Measurements from ENCODE around the gene ERC2.

Gene ERC2

DNA sequence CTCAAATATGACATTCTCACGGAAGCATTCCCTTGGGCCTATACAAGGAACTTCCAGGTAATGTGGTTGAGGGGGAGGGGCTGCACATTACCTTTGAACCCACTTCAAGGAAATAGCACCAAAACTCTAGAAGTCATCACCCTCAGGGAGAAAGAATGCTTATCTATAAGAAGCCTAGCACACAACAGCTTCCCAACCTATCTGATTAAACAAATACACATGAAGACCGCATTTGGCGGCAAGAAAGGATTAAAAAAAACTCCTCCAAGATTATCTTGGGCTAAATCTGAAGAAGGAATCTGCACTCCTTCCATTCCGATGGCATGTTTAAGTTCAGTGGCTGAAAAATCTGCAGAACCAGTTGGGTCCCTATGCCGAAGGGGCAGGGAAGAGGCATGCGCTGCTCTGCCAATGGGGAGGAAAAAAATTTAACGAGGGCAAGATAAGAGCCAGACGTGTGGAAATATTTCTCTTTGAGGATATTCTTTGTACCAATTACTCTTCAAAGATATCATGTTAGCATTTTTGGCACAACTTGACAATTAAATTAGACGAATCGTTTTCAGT, 899.2 kb downstream of the ERC2 start:
- DNase-seq, result no peak

- DNase-seq, result no peak
Measured at GRCh38 chr3:55567615-55568014, 900.7 kb downstream of the ERC2 start.

GRCh38 chr3:55567121-55567520, 901.1 kb downstream of the ERC2 start:
- no peak for DNase-seq

- peak; percentile 64 for DNase-seq
Measured at GRCh38 chr3:55565521-55565920, 902.7 kb downstream of the ERC2 start.

- DNase-seq, result peak; percentile 30
Measured at GRCh38 chr3:55564726-55565125, 903.5 kb downstream of the ERC2 start.

DNA sequence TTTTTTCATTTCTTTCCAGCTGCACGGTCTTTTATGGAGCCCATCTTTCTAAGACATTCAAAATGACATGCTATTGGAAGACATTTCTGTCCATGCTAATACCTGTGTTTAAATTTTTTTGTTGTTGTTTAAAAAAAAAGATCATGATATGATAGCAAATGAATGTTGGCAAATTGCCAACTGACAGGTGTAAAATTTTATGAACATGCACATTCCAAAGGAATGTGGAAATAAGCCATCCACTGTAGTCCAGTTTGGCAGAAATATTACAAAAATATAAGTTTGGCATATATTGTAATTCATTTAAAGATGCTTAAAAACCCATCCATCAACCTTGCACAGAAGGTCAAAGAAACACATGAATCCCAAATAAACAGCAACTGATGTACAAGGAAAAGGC, 905.6 kb downstream of the ERC2 start:
- no peak for DNase-seq

GRCh38 chr3:55559500-55560423, 908.5 kb downstream of the ERC2 start:
- no peak for DNase-seq

- DNase-seq, result peak; percentile 67
Measured at GRCh38 chr3:55558316-55558715, 910.0 kb downstream of the ERC2 start.

DNA sequence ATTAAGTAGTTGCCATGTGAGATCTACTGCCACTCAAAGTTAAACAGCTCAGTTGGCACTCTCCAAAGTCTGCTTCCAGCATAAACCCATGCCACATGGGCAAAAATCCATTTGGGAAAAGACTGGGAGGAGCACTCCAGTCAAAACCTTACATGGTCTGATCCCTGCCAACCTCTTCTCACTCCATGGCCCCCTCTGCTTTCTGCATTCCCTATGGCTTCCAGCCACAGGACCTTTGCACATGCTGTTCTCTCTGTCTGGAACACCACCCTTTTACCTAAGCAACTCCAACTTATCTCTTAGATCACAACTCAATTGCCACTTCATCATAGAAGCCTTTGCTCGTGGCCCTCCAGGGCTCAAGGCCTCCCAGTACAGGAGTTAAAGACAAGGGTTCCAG, 910.7 kb downstream of the ERC2 start:
- DNase-seq, result no peak

GRCh38 chr3:55556619-55557537, 911.4 kb downstream of the ERC2 start:
- peak; percentile 67 for DNase-seq

DNA sequence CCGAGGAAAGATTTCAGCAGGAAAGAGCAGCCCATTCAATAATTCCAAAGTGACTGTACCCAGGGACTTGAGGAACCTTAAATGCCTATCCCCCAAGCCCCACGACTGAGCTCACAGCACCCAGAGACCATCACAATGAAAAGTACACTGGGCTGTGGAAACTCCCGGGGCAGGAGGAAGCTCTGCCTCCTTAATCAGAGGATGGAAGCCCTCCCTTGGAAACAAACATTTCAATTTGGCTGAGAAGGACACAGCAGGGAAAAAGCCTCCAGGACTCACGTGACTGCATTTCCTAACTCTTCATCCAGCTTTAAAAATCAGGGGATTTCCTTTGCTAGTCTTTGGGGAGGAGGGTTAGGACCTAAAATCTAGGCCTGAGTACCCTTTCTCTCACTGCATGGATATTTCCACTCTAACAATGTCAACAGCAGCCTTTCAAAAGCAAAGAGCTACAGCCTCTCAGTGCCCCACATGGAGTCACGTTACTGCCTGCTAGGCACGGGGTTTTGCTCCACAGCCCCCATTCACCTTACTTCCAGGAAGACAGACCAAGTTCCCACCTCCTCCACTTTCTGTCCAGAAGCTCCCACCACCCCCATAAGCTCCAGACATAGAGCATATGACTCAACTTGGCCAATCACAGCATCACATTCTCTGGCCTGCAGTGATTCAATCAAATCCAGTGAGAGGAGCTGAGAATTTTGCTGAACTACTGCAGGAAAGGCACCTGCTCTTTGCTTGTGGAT, 912.2 kb downstream of the ERC2 start:
- no peak for DNase-seq

GRCh38 chr3:55554634-55555425, 913.4 kb downstream of the ERC2 start:
- DNase-seq, result peak; percentile 56

DNA sequence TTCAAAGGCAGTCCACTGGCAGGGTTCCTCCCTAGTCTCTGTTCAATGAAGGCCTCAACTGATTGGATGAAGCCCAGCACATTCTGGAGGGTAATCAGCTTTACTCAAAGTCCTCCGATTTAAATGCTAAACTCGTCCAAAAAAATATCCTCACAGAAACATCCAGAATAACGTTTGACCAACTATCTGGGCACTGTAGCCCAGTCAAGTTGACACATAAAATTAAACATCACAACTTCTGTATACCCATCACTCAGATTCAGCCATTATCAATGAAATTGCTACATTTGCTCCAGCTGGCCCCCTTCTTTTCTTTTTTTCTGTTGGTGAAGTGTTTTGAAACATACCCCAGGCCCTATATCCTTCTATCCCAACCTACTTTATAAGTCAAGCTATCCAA, 916.6 kb downstream of the ERC2 start:
- DNase-seq, result no peak

GRCh38 chr3:55549177-55549576, 919.1 kb downstream of the ERC2 start:
- DNase-seq, result peak; percentile 80

DNA sequence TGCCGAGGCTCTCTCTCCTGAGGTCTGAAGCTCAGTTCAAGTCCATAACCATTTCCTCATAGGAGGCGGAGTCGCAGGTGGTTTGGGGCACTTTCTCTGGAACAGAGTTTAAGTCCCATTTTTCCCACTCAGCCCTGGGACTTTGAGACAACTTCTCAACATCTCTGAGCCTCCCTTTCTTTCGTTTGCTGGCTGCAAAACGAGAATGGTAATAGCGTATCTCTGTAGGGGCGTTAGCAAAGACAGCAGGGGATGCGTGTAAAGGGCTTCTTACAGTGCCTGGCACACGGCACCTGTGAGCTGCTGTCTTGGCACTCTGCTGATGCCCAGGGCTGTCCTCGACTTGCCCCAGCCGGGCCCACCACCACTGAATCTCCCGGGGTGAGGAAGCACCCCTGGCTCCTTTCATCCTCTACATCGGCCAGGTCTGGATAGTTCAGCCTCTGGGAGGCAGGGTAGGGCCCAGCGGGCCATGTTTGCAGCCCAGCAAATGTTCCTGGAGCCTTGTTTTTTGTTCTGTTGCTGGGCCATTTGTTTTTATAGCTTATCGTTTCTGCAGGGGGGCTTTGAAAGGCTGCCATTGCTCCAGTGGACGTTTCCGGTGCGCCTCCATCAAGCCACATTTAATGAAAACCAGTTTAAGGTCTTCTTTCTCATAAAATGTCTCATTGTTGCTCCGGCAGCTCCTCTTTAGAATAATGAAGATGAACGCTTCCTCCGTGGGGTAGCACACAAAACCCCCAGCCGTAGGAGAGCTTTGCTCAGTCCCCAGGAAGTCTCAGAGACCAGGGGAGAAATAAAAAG, 921.2 kb downstream of the ERC2 start:
- DNase-seq, result no peak

DNA sequence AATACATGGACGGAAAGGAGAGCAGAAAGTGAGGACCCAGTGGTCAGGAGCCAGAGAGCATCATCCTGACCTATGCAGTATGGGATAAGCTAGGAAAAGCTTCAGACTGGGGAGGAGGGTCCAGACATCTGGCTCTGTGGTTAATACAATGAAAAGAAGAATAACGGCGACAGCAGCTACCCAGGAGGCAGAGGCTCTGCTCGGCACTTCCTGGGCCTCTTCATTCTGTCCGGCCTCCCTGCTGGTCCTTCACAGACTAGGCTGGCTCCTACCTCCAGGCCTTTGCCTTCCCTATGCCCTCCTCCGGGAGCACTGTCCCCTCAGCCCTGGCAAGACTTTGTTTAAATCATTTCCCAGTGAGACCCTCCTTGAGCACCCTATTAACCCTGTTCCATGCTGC, 922.3 kb downstream of the ERC2 start:
- DNase-seq, result no peak

DNA sequence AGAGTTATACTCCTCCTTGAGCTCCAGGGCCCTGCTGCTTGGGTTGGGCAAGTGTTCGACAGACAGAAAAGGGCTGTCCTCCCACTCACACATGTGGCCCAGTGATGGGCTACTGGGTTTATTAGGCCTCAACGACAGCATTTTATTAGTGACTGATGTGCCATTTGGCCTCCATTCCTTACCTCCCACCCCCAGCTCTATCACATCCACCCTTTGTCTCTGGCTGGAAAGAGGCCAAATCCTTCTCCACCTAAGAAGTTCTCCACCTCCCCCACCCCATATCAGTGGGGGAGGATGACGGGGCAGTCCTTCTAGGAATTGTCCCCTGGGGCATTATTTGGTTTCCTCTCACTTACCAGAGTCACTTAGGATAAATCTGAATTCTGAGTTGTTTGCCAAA, 924.0 kb downstream of the ERC2 start:
- no peak for DNase-seq

- DNase-seq, result no peak
Measured at GRCh38 chr3:55543181-55543614, 925.1 kb downstream of the ERC2 start.

GRCh38 chr3:55541456-55541855, 926.8 kb downstream of the ERC2 start:
- no peak for DNase-seq

DNA sequence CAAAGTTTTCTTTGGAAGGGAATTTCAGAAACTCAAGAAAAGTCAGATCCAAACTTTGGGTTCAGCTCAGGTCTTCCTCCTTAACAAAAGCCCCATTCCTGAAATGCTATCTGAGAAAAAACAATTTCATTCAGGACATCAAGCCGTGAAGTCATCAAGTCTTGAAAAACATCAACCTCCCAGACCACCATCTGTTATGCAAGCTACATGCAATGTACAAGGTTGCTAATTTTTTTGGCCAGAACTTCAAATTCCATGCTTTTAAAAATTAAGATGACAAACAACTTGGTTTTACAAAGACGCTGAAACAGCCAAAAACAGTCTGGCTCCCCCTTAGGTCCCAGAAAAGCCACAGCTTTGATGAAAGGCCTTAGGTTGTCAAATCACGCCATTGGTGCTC, 927.3 kb downstream of the ERC2 start:
- DNase-seq, result no peak

DNA sequence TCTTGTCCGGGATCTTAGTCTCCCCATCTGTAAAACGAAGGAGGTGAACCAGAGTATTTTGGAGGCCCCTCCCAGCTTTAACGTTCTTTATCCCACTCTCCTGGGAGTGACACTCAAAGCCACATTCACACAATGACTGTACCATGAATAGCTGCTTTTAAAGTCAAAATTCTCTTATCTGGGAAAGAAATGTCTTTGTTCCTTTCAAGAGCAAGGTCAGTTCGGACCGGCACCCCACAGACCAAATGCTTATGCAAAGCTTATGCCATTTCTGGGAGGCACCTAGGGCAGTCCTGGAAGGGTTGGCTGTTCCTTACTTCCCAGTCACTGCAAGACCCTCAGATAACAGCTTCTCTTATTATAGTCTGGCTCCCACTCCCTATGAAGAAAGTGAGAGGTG, 927.7 kb downstream of the ERC2 start:
- no peak for DNase-seq

Data from fibroblast of skin of abdomen (primary cell).